ENCODE results near the gene PCYT2.

Gene PCYT2

DNA sequence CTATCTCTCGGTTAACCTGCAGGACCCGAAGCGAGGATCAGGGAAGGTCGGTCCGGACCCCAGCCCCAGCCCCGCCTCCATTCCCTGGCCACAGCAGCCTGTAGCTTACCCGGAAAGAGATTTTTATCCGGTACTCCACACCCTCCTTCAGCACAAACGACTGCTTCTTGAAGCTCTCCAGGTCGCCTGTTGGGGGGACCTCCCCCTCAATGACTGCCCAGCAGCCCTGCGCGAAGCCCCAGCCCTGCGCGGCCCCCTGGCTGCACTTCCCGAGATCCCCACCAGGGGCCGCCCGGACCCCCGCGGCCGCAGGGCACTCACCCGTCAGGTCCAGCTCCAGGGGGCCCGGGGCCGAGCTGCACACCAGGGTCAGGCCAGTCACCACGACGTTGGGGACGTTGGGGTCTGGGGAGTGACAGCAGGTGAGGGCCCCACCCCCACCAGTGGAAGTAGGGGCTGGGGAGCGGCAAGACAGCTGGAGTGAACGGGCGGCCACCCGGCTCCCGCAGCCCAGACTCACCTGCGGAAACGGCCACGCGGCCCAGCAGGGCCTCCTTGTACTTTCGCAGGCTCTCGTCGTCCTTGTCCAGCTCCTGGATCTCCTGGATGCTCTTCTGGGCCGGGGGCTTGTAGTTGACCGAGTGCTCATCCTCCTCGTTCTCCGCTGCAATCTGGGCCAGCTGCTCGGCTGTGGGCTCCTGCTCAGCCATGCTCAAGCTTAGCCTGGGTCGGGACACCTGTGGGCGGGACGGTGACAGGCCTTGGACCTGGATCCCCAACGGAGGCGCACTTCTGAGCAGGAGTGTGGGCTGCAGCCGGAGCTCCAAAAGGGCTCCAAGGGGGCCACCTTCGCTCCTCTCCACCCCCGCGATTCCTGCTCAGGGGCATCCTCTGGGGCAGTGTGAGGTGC, 41.7 kb downstream of the PCYT2 start (continued):
- TF ChIP-seq, protein P1, sequence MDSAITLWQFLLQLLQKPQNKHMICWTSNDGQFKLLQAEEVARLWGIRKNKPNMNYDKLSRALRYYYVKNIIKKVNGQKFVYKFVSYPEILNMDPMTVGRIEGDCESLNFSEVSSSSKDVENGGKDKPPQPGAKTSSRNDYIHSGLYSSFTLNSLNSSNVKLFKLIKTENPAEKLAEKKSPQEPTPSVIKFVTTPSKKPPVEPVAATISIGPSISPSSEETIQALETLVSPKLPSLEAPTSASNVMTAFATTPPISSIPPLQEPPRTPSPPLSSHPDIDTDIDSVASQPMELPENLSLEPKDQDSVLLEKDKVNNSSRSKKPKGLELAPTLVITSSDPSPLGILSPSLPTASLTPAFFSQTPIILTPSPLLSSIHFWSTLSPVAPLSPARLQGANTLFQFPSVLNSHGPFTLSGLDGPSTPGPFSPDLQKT (IDR thresholded peaks at IDR 0.05; ENCODE audit: borderline replicate concordance, low read depth, low read length), result no peak
- TF ChIP-seq, protein P2, sequence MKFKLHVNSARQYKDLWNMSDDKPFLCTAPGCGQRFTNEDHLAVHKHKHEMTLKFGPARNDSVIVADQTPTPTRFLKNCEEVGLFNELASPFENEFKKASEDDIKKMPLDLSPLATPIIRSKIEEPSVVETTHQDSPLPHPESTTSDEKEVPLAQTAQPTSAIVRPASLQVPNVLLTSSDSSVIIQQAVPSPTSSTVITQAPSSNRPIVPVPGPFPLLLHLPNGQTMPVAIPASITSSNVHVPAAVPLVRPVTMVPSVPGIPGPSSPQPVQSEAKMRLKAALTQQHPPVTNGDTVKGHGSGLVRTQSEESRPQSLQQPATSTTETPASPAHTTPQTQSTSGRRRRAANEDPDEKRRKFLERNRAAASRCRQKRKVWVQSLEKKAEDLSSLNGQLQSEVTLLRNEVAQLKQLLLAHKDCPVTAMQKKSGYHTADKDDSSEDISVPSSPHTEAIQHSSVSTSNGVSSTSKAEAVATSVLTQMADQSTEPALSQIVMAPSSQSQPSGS (tag by site-specific recombination; IDR thresholded peaks at IDR 0.05; ENCODE audit: low read depth), result no peak
- TF ChIP-seq, protein P3, sequence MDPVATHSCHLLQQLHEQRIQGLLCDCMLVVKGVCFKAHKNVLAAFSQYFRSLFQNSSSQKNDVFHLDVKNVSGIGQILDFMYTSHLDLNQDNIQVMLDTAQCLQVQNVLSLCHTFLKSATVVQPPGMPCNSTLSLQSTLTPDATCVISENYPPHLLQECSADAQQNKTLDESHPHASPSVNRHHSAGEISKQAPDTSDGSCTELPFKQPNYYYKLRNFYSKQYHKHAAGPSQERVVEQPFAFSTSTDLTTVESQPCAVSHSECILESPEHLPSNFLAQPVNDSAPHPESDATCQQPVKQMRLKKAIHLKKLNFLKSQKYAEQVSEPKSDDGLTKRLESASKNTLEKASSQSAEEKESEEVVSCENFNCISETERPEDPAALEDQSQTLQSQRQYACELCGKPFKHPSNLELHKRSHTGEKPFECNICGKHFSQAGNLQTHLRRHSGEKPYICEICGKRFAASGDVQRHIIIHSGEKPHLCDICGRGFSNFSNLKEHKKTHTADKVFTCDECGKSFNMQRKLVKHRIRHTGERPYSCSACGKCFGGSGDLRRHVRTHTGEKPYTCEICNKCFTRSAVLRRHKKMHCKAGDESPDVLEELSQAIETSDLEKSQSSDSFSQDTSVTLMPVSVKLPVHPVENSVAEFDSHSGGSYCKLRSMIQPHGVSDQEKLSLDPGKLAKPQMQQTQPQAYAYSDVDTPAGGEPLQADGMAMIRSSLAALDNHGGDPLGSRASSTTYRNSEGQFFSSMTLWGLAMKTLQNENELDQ (tag by site-specific recombination; IDR thresholded peaks at IDR 0.05; ENCODE audit: low read depth), result no peak
- TF ChIP-seq ZBTB20 (tag by site-specific recombination; IDR thresholded peaks at IDR 0.05) (peak; percentile 96), ZNF521 (tag by site-specific recombination; IDR thresholded peaks at IDR 0.05) (no peak), ZNF660 (tag by site-specific recombination; IDR thresholded peaks at IDR 0.05) (no peak), ZNF530 (tag by site-specific recombination; IDR thresholded peaks at IDR 0.05; ENCODE audit: low read depth) (no peak), KLF1 (tag by site-specific recombination; IDR thresholded peaks at IDR 0.05) (peak; percentile 19; the same call in 1 of the 2 replicates), ZNF184 (tag by site-specific recombination; IDR thresholded peaks at IDR 0.05) (no peak), ZNF768 (tag by site-specific recombination; IDR thresholded peaks at IDR 0.05) (no peak), ZNF324 (tag by site-specific recombination; IDR thresholded peaks at IDR 0.05) (0 out of 2 replicates have a peak, but pooled peaks have one; percentile 29), ZNF366 (tag by site-specific recombination; conservative IDR thresholded peaks at IDR 0.05) (no peak), ZNF302 (tag by site-specific recombination; IDR thresholded peaks at IDR 0.05; ENCODE audit: low read depth) (no peak), ZNF76 (tag by site-specific recombination; IDR thresholded peaks at IDR 0.05; ENCODE audit: borderline replicate concordance, low read depth) (peak; percentile 43; the same call in 1 of the 2 replicates), KLF7 (tag by site-specific recombination; IDR thresholded peaks at IDR 0.05; ENCODE audit: borderline replicate concordance) (no peak), ZNF140 (tag by site-specific recombination; IDR thresholded peaks at IDR 0.05) (no peak), ZNF837 (tag by site-specific recombination; IDR thresholded peaks at IDR 0.05) (0 out of 2 replicates have a peak, but pooled peaks have one; percentile 8), ZNF146 (tag by site-specific recombination; IDR thresholded peaks at IDR 0.05) (0 out of 2 replicates have a peak, but pooled peaks have one; percentile 7), ZNF132 (tag by site-specific recombination; IDR thresholded peaks at IDR 0.05; ENCODE audit: borderline replicate concordance) (no peak), ZNF37A (tag by site-specific recombination; IDR thresholded peaks at IDR 0.05) (no peak), ZNF248 (tag by site-specific recombination; IDR thresholded peaks at IDR 0.05) (no peak), ZFP37 (tag by site-specific recombination; IDR thresholded peaks at IDR 0.05) (no peak; the same call in 1 of the 2 replicates), ZNF561 (tag by site-specific recombination; IDR thresholded peaks at IDR 0.05; ENCODE audit: borderline replicate concordance) (no peak), GLIS2 (tag by site-specific recombination; IDR thresholded peaks at IDR 0.05) (peak; percentile 96), YY1 (tag by site-specific recombination; IDR thresholded peaks at IDR 0.05) (peak; percentile 22; the same call in 1 of the 2 replicates), ZNF133 (tag by site-specific recombination; IDR thresholded peaks at IDR 0.05) (no peak), ZNF560 (tag by site-specific recombination; IDR thresholded peaks at IDR 0.05; ENCODE audit: borderline replicate concordance) (no peak), ZNF677 (tag by site-specific recombination; IDR thresholded peaks at IDR 0.05) (no peak), ZNF776 (tag by site-specific recombination; IDR thresholded peaks at IDR 0.05; ENCODE audit: borderline replicate concordance) (no peak), ZNF785 (tag by site-specific recombination; IDR thresholded peaks at IDR 0.05) (peak; percentile 57; the same call in 1 of the 2 replicates)
- TF ChIP-seq, protein P4, sequence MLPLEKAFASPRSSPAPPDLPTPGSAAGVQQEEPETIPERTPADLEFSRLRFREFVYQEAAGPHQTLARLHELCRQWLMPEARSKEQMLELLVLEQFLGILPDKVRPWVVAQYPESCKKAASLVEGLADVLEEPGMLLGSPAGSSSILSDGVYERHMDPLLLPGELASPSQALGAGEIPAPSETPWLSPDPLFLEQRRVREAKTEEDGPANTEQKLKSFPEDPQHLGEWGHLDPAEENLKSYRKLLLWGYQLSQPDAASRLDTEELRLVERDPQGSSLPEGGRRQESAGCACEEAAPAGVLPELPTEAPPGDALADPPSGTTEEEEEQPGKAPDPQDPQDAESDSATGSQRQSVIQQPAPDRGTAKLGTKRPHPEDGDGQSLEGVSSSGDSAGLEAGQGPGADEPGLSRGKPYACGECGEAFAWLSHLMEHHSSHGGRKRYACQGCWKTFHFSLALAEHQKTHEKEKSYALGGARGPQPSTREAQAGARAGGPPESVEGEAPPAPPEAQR (tag by site-specific recombination; IDR thresholded peaks at IDR 0.05), result no peak
- TF ChIP-seq, protein P5, sequence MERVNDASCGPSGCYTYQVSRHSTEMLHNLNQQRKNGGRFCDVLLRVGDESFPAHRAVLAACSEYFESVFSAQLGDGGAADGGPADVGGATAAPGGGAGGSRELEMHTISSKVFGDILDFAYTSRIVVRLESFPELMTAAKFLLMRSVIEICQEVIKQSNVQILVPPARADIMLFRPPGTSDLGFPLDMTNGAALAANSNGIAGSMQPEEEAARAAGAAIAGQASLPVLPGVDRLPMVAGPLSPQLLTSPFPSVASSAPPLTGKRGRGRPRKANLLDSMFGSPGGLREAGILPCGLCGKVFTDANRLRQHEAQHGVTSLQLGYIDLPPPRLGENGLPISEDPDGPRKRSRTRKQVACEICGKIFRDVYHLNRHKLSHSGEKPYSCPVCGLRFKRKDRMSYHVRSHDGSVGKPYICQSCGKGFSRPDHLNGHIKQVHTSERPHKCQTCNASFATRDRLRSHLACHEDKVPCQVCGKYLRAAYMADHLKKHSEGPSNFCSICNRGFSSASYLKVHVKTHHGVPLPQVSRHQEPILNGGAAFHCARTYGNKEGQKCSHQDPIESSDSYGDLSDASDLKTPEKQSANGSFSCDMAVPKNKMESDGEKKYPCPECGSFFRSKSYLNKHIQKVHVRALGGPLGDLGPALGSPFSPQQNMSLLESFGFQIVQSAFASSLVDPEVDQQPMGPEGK (tag by site-specific recombination; IDR thresholded peaks at IDR 0.05), result peak; percentile 53

Measured in HEK293 (cell line).